Thyroid gland (tissue), 4 donors: ENCODE data around the gene ATF7.

Source experiments
- CTCF ChIP-seq, 6 experiments: fragments of 200-600 bp in 3 of 6; fragments of 450-650 bp in 3 of 6; sonication (generic) in 3 of 6; IDR thresholded peaks; one replicate each; pipeline ENCODE4 v1.5.1; 2016 to 2019; ENCODE audit warnings: antibody characterized with exemption in 6 of 6, mild to moderate bottlenecking in 2 of 6, inconsistent platforms in 1 of 6, moderate library complexity in 1 of 6
- POLR2A ChIP-seq, 2 donors: fragments of 450-650 bp; IDR thresholded peaks; one replicate each; pipeline ENCODE4 v1.6.1; 2017; ENCODE audit warnings: antibody characterized with exemption in 2 of 2, mild to moderate bottlenecking in 2 of 2, moderate library complexity in 1 of 2

GRCh38 chr12:53523131-53523530, 103.1 kb downstream of the ATF7 start:
- no peak for TF ChIP-seq CTCF (IDR thresholded peaks at IDR 0.05)
- TF ChIP-seq POLR2A (IDR thresholded peaks at IDR 0.05): no peak
